Dedifferentiated amniotic fluid mesenchymal stem cell (primary cell): ENCODE measurements around the gene DHX58.

ENCODE experiments used
- DNase-seq: peaks from one replicate; pipeline ENCODE4 v3.0.0-alpha.2; 2016; ENCODE audit errors: extremely low spot score

The DHX58 gene

GRCh38 chr17:42087042-42087701 is 25.3 kb downstream of the DHX58 start:
- DNase-seq: no peak

GRCh38 chr17:42081516-42082129 is 30.9 kb downstream of the DHX58 start:
- no peak for DNase-seq

- DNase-seq: no peak
Measured at GRCh38 chr17:42079541-42079940, 33.0 kb downstream of the DHX58 start.

GRCh38 chr17:42078396-42079043 is 34.0 kb downstream of the DHX58 start:
- DNase-seq: no peak

GRCh38 chr17:42077755-42078154 is 34.8 kb downstream of the DHX58 start:
- DNase-seq: no peak

GRCh38 chr17:42076797-42077559 is 35.5 kb downstream of the DHX58 start:
- DNase-seq: no peak

GRCh38 chr17:42075789-42076188 is 36.7 kb downstream of the DHX58 start:
- DNase-seq: no peak

- DNase-seq: no peak
Measured at GRCh38 chr17:42072323-42073187, 40.0 kb downstream of the DHX58 start.

- no peak for DNase-seq
Measured at GRCh38 chr17:42071810-42072209, 40.7 kb downstream of the DHX58 start.

GRCh38 chr17:42068979-42069378 is 43.5 kb downstream of the DHX58 start:
- DNase-seq: no peak

GRCh38 chr17:42067371-42068091 is 45.0 kb downstream of the DHX58 start:
- no peak for DNase-seq

GRCh38 chr17:42065201-42065600 is 47.3 kb downstream of the DHX58 start:
- no peak for DNase-seq

- DNase-seq: no peak
Measured at GRCh38 chr17:42062681-42063080, 49.8 kb downstream of the DHX58 start.

- no peak for DNase-seq
Measured at GRCh38 chr17:42061646-42062487, 50.6 kb downstream of the DHX58 start.

- DNase-seq: no peak
Measured at GRCh38 chr17:42060231-42060630, 52.3 kb downstream of the DHX58 start.

- no peak for DNase-seq
Measured at GRCh38 chr17:42059815-42060214, 52.7 kb downstream of the DHX58 start.

GRCh38 chr17:42058063-42058462 is 54.5 kb downstream of the DHX58 start:
- no peak for DNase-seq

- no peak for DNase-seq
Measured at GRCh38 chr17:42056635-42057034, 55.9 kb downstream of the DHX58 start.

- no peak for DNase-seq
Measured at GRCh38 chr17:42055496-42055895, 57.0 kb downstream of the DHX58 start.

- no peak for DNase-seq
Measured at GRCh38 chr17:42055027-42055426, 57.5 kb downstream of the DHX58 start.
